HepG2 (cell line): Measurements from ENCODE around the gene KRT84. TPM values are rescaled to one million over a fixed set of nuclear protein-coding genes. Genes with fewer than 3 reads are reported as not detected.

Source experiments
- ATAC-seq: fragments of 200-7000 bp; cut with Tn5 transposase; 3 replicates; pipeline ENCODE4 v1.9.1; 2020; ENCODE audit warnings: mild to moderate bottlenecking, moderate library complexity
- BruUV-seq: library from RNA; stranded (reverse); fragments of 400-500 nt; replicated peaks from 2 replicates; lab custom pipeline; 2021; lab: Mats Ljungman, UMichigan
- CTCF ChIA-PET: fragments of 300-600 bp; formaldehyde crosslinking; extraction: SDS; loops from one replicate; lab custom pipeline; 2021; ENCODE audit warnings: low total read pairs, inconsistent platforms, low intra/inter-chr PET ratio; lab: Yijun Ruan, JAX
- POLR2A ChIA-PET: fragments of 350-600 bp; sonication (Branson Sonifier 250); formaldehyde crosslinking; loops from one replicate; lab custom pipeline; 2020; ENCODE audit warnings: antibody characterized with exemption, inconsistent platforms; lab: Yijun Ruan, JAX
- DNase-seq: peaks from one replicate; pipeline ENCODE4 v3.0.0-alpha.2; 2015; ENCODE audit warnings: low spot score
- FAIRE-seq: peaks from 3 replicates; lab custom pipeline; 2011; peaks lifted over from hg19 to GRCh38; lab: Jason Lieb, UNC
- H2AFZ ChIP-seq: one replicate; pipeline ENCODE4 v1.6.1; 2011; ENCODE audit warnings: low read length, inconsistent platforms
- H3K27ac ChIP-seq: fragments of 300-600 bp; 3 replicates; pipeline ENCODE4 v1.8.0; 2011; ENCODE audit warnings: mixed run types, mild to moderate bottlenecking, mixed read lengths, low read length, inconsistent platforms; ENCODE audit not compliant: insufficient read depth; ENCODE audit errors: extremely low read length
- H3K27me3 ChIP-seq, 2 experiments: fragments of 200-600 bp in 1 of 2; 2 replicates in 1 of 2; 3 replicates in 1 of 2; pipeline versions ENCODE4 v1.6.0 to v1.8.0; 2011; ENCODE audit warnings: low read length in 2 of 2, mild to moderate bottlenecking in 2 of 2, moderate library complexity in 2 of 2, inconsistent platforms in 1 of 2; ENCODE audit not compliant: insufficient read depth in 2 of 2, control insufficient read depth in 1 of 2
- H3K36me3 ChIP-seq, 2 experiments: fragments of 200-600 bp in 1 of 2; replicated peaks in 1 of 2; 2 replicates in 1 of 2; 3 replicates in 1 of 2; pipeline versions ENCODE4 v1.5.1 to v1.8.0; 2011; ENCODE audit warnings: low read length in 2 of 2, inconsistent platforms in 1 of 2; ENCODE audit not compliant: insufficient read depth in 2 of 2, control insufficient read depth in 1 of 2
- H3K4me1 ChIP-seq: 2 replicates; pipeline ENCODE4 v1.5.1; 2012; ENCODE audit warnings: low read length, inconsistent platforms; ENCODE audit not compliant: insufficient read depth
- H3K4me2 ChIP-seq: 2 replicates; pipeline ENCODE4 v1.6.0; 2011; ENCODE audit warnings: low read depth, low read length, inconsistent platforms
- H3K4me3 ChIP-seq, 3 experiments: fragments of 200-600 bp in 1 of 3; sonication (generic), shearing (Covaris generic) in 1 of 3; replicated peaks in 1 of 3; 2 replicates each; pipeline ENCODE4 v1.5.1; 2011 to 2016; ENCODE audit warnings: low read length in 3 of 3, inconsistent platforms in 2 of 3, low read depth in 2 of 3, mild to moderate bottlenecking in 2 of 3, control low read depth in 1 of 3, mixed read lengths in 1 of 3; ENCODE audit not compliant: insufficient read depth in 1 of 3
- H3K79me2 ChIP-seq: one replicate; pipeline ENCODE4 v1.6.1; 2011; ENCODE audit warnings: low read length, inconsistent platforms; ENCODE audit not compliant: insufficient read depth
- H3K9ac ChIP-seq: 2 replicates; pipeline ENCODE4 v1.6.0; 2011; ENCODE audit warnings: mild to moderate bottlenecking, low read depth, low read length, inconsistent platforms; ENCODE audit not compliant: insufficient read depth
- H3K9me3 ChIP-seq: 2 replicates; pipeline ENCODE4 v1.5.1; 2012; ENCODE audit warnings: mild to moderate bottlenecking, low read length
- H4K20me1 ChIP-seq: 2 replicates; pipeline ENCODE4 v1.6.0; 2011; ENCODE audit warnings: inconsistent platforms, mild to moderate bottlenecking, low read length, moderate library complexity; ENCODE audit not compliant: insufficient read depth
- ATF2 ChIP-seq: sonication (generic); formaldehyde crosslinking; IDR thresholded peaks from 2 replicates; pipeline ENCODE4 v1.4.0; 2020; ENCODE audit warnings: missing genetic modification reagents
- BRCA1 ChIP-seq: sonication (generic); formaldehyde crosslinking; IDR thresholded peaks from 2 replicates; pipeline ENCODE4 v1.4.0; 2020; ENCODE audit warnings: missing genetic modification reagents
- CEBPB ChIP-seq: IDR thresholded peaks from 2 replicates; pipeline ENCODE4 v1.6.1; 2011; ENCODE audit warnings: low read depth, low read length, improper control_type of control experiment, borderline replicate concordance
- ELF4 ChIP-seq: sonication (generic); formaldehyde crosslinking; IDR thresholded peaks from 2 replicates; pipeline ENCODE4 v1.5.0; 2020; ENCODE audit warnings: missing genetic modification reagents, mild to moderate bottlenecking, moderate library complexity, borderline replicate concordance
- FLYWCH1 ChIP-seq: sonication (generic); formaldehyde crosslinking; IDR thresholded peaks from 2 replicates; pipeline ENCODE4 v1.8.1; 2023; ENCODE audit warnings: mild to moderate bottlenecking, missing genetic modification reagents
- HOXA3 ChIP-seq: sonication (generic); formaldehyde crosslinking; IDR thresholded peaks from 2 replicates; pipeline ENCODE4 v1.5.0; 2020; ENCODE audit warnings: missing genetic modification reagents
- KAT8 ChIP-seq: IDR thresholded peaks from 2 replicates; pipeline ENCODE4 v1.6.1; 2016; ENCODE audit warnings: missing genetic modification reagents, missing compliant biosample characterization
- MIER3 ChIP-seq: IDR thresholded peaks from 2 replicates; pipeline ENCODE4 v1.6.1; 2016; ENCODE audit warnings: missing compliant biosample characterization, borderline replicate concordance
- NAIF1 ChIP-seq: sonication (generic); formaldehyde crosslinking; IDR thresholded peaks from 2 replicates; pipeline ENCODE4 v1.5.0; 2020; ENCODE audit warnings: mild to moderate bottlenecking, missing genetic modification reagents, borderline replicate concordance
- NR3C1 ChIP-seq: sonication (generic); formaldehyde crosslinking; IDR thresholded peaks from 2 replicates; pipeline ENCODE4 v1.4.0; 2020; ENCODE audit warnings: missing genetic modification reagents
- RAD21 ChIP-seq: fragments of 450-650 bp; formaldehyde crosslinking; IDR thresholded peaks from 2 replicates; pipeline ENCODE4 v1.5.0; 2020; ENCODE audit warnings: mild to moderate bottlenecking
- RBM39 ChIP-seq: fragments of 200-400 bp; formaldehyde crosslinking; IDR thresholded peaks from one replicate; pipeline ENCODE4 v1.6.1; 2018; ENCODE audit warnings: antibody characterized with exemption, mild to moderate bottlenecking, low read depth, low read length; ENCODE audit not compliant: poor library complexity, severe bottlenecking
- TFDP2 ChIP-seq: sonication (generic); formaldehyde crosslinking; IDR thresholded peaks from 2 replicates; pipeline ENCODE4 v1.4.0; 2020; ENCODE audit warnings: missing genetic modification reagents
- ZBTB34 ChIP-seq: sonication (generic); formaldehyde crosslinking; IDR thresholded peaks from 2 replicates; pipeline ENCODE4 v1.8.0; 2022; ENCODE audit warnings: mild to moderate bottlenecking, missing genetic modification reagents
- ZNF160 ChIP-seq: sonication (generic); formaldehyde crosslinking; IDR thresholded peaks from 2 replicates; pipeline ENCODE4 v1.8.0; 2022; ENCODE audit warnings: mild to moderate bottlenecking, inconsistent platforms, missing genetic modification reagents
- ZNF260 ChIP-seq: sonication (generic); formaldehyde crosslinking; IDR thresholded peaks from 2 replicates; pipeline ENCODE4 v1.4.0; 2020; ENCODE audit warnings: missing genetic modification reagents, low read depth, mild to moderate bottlenecking, borderline replicate concordance
- ZNF326 ChIP-seq: sonication (generic); formaldehyde crosslinking; IDR thresholded peaks from 2 replicates; pipeline ENCODE4 v1.4.0; 2020; ENCODE audit warnings: missing genetic modification reagents, borderline replicate concordance
- ZNF446 ChIP-seq: sonication (generic); formaldehyde crosslinking; IDR thresholded peaks from 2 replicates; pipeline ENCODE4 v1.5.0; 2020; ENCODE audit warnings: mild to moderate bottlenecking, missing genetic modification reagents
- ZNF557 ChIP-seq: sonication (generic); formaldehyde crosslinking; IDR thresholded peaks from 2 replicates; pipeline ENCODE4 v1.4.0; 2020; ENCODE audit warnings: missing genetic modification reagents
- ZNF773 ChIP-seq: sonication (generic); formaldehyde crosslinking; IDR thresholded peaks from 2 replicates; pipeline ENCODE4 v1.4.0; 2020; ENCODE audit warnings: missing genetic modification reagents, borderline replicate concordance
- WGBS: methylation state at CpG from one replicate; pipeline ENCODE4 v1.1.6; 2017; ENCODE audit warnings: low lambda C conversion rate; 5-methylcytosine and 5-hydroxymethylcytosine counted together
- in situ Hi-C: cut with HindIII; loops from 2 replicates; pipeline ENCODE4 v1.10.0; 2017; ENCODE audit warnings: low pct_unique_long_range_greater_than_20kb; ENCODE audit not compliant: extremely low pct_ligation_motif_present
- intact Hi-C: fragments of 100-400 bp; cut with micrococcal nuclease; formaldehyde crosslinking; loops from one replicate; pipeline ENCODE4 v1.10.0; 2022; ENCODE audit not compliant: unreplicated experiment
- polyA plus RNA-seq, 8 experiments: library from polyadenylated mRNA; depleted of rRNA in 3 of 8; stranded (reverse) in 7 of 8; unstranded in 1 of 8; fragments of >200 nt; fragmentation: Illumina TruSeq in 4 of 8; extraction: Trizol in 4 of 8; gene quantifications; 2 replicates each; pipeline versions ENCODE4 v1.2.1 to v1.2.3, GENCODE V29; 2011 to 2016; ENCODE audit warnings: low read depth in 4 of 8, missing spikeins in 1 of 8, mixed read lengths in 1 of 8; ENCODE audit not compliant: insufficient read depth in 1 of 8
- total RNA-seq, 5 experiments: library from RNA; depleted of rRNA; stranded (reverse); fragments of >200 nt; fragmentation: Illumina TruSeq; extraction: Trizol; gene quantifications; 2 replicates each; pipeline ENCODE4 v1.2.3, GENCODE V29; 2016; ENCODE audit warnings: low read depth in 1 of 5

KRT84 gene
- total and polyA plus RNA-seq, 2 of the 13 experiments (the other 11 are each of a cell fraction or from before 2014, with no cell fraction given): not detected

GRCh38 chr12:52372216-52373154, 13.0 kb downstream of the KRT84 start:
- H3K4me3 ChIP-seq: no peak overlapping the region
- ChIA-PET POLR2A (no interaction called here), CTCF (interaction anchor here (0.7 to 3.4 kb wide), 4 partner anchors 135 to 608 kb away, joined by 4 to 41 read pairs (median 5); no protein-coding TSS in a partner anchor)
- no peak overlapping the region for H3K9ac ChIP-seq
- FAIRE-seq (peak; percentile 80), ATAC-seq (peak; percentile 95), DNase-seq (peak; percentile 53)
- no peaks in the 10 kb centered on the region for H3K4me1 ChIP-seq
- no peak overlapping the region for H3K27ac ChIP-seq
- no peaks in the 10 kb centered on the region for H3K9me3 ChIP-seq
- no peaks in the 10 kb centered on the region for H3K79me2 ChIP-seq
- H2AFZ ChIP-seq: no peak overlapping the region
- H3K36me3 ChIP-seq: no peaks in the 10 kb centered on the region
- WGBS: 7% methylated on average over 10 of the region's 10 CpGs
- in situ Hi-C loops: no loop called here
- no TSS peak for BruUV-seq
- peaks cover 1 to 32% of the 10 kb centered on the region in 2 experiments; a peak in 3 of 5 replicates for H3K27me3 ChIP-seq
- intact Hi-C loops: loop anchor here (5.0 kb wide), 1 partner anchor 510 kb away; no protein-coding TSS in a partner anchor
- no peaks in the 10 kb centered on the region for H4K20me1 ChIP-seq
- H3K4me2 ChIP-seq: no peak overlapping the region
- TF ChIP-seq ZBTB34 (CRISPR knock-in tag): no peak
- TF ChIP-seq ZNF326 (CRISPR knock-in tag): no peak
- no peak for TF ChIP-seq ZNF557 (CRISPR knock-in tag)
- TF ChIP-seq NR3C1 (CRISPR knock-in tag): no peak
- no peak for TF ChIP-seq RBM39
- no peak for TF ChIP-seq NAIF1 (CRISPR knock-in tag)
- no peak for TF ChIP-seq ZNF160
- no peak for TF ChIP-seq ZNF773
- TF ChIP-seq ZNF260 (CRISPR knock-in tag): no peak
- no peak for TF ChIP-seq ATF2 (CRISPR knock-in tag)
- no peak for TF ChIP-seq TFDP2 (CRISPR knock-in tag)
- TF ChIP-seq BRCA1 (CRISPR knock-in tag): no peak
- peak; percentile 68 for TF ChIP-seq CEBPB
- TF ChIP-seq ZNF446 (CRISPR knock-in tag): no peak
- TF ChIP-seq KAT8 (CRISPR knock-in tag): no peak
- TF ChIP-seq HOXA3 (CRISPR knock-in tag): no peak
- no peak for TF ChIP-seq MIER3 (CRISPR knock-in tag)
- TF ChIP-seq RAD21 (CRISPR knock-in tag): peak; percentile 69; the same call in 1 of the 2 replicates
- TF ChIP-seq FLYWCH1 (CRISPR knock-in tag): no peak
- no peak for TF ChIP-seq ELF4 (CRISPR knock-in tag)
